GM20000 (cell line): ENCODE data around the gene COQ8A.
A peak's percentile ranks its signal among the peaks of the same experiment; 100 is the strongest.

Experiments
- DNase-seq: peaks from one replicate; pipeline ENCODE4 v3.0.0; 2012; ENCODE audit warnings: low spot score
- CTCF ChIP-seq: IDR thresholded peaks from 2 replicates; pipeline ENCODE4 v1.5.1; 2012; ENCODE audit warnings: mild to moderate bottlenecking, control low read depth; ENCODE audit errors: extremely low read depth, missing control alignments

COQ8A gene

GRCh38 chr1:226982451-226983177 is 42.5 kb downstream of the COQ8A start:
- no peak for TF ChIP-seq CTCF
- no peak for DNase-seq

GRCh38 chr1:226983247-226983991 is 43.3 kb downstream of the COQ8A start:
- TF ChIP-seq CTCF = no peak
- no peak for DNase-seq

GRCh38 chr1:226983992-226984364 is 43.9 kb downstream of the COQ8A start:
- DNase-seq = no peak
- no peak for TF ChIP-seq CTCF

- TF ChIP-seq CTCF = no peak
- no peak for DNase-seq
These were observed 44.6 kb downstream of the COQ8A start for GRCh38 chr1:226984521-226985238.

GRCh38 chr1:226985239-226985838 is 45.2 kb downstream of the COQ8A start:
- TF ChIP-seq CTCF = no peak
- DNase-seq = no peak

GRCh38 chr1:226985839-226986463 is 45.9 kb downstream of the COQ8A start:
- DNase-seq = peak; percentile 9
- no peak for TF ChIP-seq CTCF
